Posterior vena cava (tissue), 2 donors: ENCODE data around the gene ZNF552. TPM values are rescaled to one million over a fixed set of nuclear protein-coding genes. Genes with fewer than 3 reads are reported as not detected.

Experiments
- DNase-seq: peaks from one replicate; pipeline ENCODE4 v3.0.0-alpha.2; 2020; ENCODE audit warnings: low spot score
- intact Hi-C, 2 donors: fragments of 100-400 bp; cut with DNase I; formaldehyde crosslinking; loops; one replicate each; pipeline versions ENCODE4 v1.14.1 to v1.14.2; 2022 to 2023
- total RNA-seq, 2 donors: library from RNA; stranded (reverse); fragmentation: NEBNext Ultra II Directional; extraction: Animal tissue kit (Norgen Biotek cat#: 25700); gene quantifications; one replicate each; pipeline ENCODE4 v1.2.1, GENCODE V29; 2021
- donor health status: DM: yes; HTN: yes; CAD: no.
- donor health status: DM: yes; HTN: yes; CAD: no.

ZNF552 gene
- total RNA-seq, 2 donors from 2014 or later = 6.0 to 7.9 TPM

GRCh38 chr19:57788114-57788692 is 26.5 kb downstream of the ZNF552 start:
- intact Hi-C loops = no loop called here
- DNase-seq = no peak

DNA sequence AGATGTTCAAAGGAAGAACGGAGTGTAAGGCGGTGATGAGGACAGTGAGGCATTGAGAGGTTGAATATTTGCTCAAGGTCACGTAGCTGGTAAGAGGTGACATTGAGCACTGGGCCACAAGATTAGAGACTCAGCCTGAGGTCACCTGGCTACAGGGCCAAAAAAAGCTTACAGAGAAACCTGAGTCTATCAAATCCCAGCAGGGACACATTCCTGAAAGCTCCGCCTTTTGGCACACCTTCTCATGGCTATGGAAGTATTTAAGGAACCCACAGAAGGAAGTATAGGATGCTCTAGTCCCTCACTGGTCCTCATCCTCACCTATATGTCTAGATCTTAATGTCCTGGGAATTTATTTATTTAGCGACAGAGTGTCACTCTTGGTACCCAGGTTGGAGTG is 27.8 kb downstream of the ZNF552 start:
- intact Hi-C loops = no loop called here

DNA sequence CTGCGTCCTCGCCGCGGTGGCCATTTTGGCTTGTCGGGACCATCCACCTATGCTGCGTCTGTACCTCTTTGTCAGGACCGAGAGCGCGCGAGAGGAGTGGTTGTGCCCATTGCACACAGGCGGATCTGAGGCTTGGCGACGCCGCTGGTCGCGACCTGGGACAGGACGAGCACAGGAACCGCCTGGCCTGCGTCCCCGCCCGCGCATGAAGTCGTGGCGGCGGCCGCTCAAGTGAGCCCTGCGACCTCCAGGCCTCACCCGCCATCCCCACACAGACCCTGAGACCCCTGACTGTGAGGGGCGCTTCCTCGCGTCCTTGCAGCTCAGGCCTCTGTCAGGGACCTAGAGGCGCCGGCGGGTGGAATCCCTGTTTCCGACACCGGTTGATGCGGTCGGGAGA is 28.4 kb downstream of the ZNF552 start:
- intact Hi-C loops = no loop called here
- DNase-seq = no peak

More for the DNA sequence above, 27.8 kb downstream of the ZNF552 start:
- no peak for DNase-seq

- intact Hi-C loops = loop anchor here in 1 of 2 donors (10.0 kb wide), 1 partner anchor 215 kb away; no protein-coding TSS in a partner anchor
- DNase-seq = no peak
These were observed 35.4 kb downstream of the ZNF552 start for GRCh38 chr19:57779220-57779845.

GRCh38 chr19:57778336-57778735 is 36.4 kb downstream of the ZNF552 start:
- intact Hi-C loops = loop anchor here in 1 of 2 donors (10.0 kb wide), 1 partner anchor 216 kb away; no protein-coding TSS in a partner anchor
- no peak for DNase-seq

GRCh38 chr19:57776764-57777296 is 37.9 kb downstream of the ZNF552 start:
- intact Hi-C loops = loop anchor here in 1 of 2 donors (10.0 kb wide), 1 partner anchor 218 kb away; no protein-coding TSS in a partner anchor
- no peak for DNase-seq

DNA sequence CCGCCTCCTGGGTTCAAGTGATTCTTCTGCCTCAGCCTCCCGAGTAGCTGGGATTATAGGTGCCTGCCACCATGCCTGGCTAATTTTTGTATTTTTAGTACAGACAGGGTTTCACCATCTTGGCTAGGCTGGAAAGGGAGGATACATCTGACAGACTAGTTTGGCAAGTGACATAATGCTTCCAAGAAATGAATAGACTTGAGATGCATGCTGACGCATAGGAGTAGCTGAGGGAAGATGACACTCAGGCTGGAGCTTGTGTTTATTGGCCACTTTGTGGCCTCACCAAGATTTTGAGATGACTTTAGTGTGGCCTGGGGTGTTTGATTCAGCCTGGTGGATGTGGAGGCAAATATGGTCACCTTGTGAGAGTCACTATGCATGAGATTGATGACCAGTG is 41.2 kb downstream of the ZNF552 start:
- no peak for DNase-seq
- intact Hi-C loops = loop anchor here in 1 of 2 donors (10.0 kb wide), 1 partner anchor 221 kb away; no protein-coding TSS in a partner anchor

DNA sequence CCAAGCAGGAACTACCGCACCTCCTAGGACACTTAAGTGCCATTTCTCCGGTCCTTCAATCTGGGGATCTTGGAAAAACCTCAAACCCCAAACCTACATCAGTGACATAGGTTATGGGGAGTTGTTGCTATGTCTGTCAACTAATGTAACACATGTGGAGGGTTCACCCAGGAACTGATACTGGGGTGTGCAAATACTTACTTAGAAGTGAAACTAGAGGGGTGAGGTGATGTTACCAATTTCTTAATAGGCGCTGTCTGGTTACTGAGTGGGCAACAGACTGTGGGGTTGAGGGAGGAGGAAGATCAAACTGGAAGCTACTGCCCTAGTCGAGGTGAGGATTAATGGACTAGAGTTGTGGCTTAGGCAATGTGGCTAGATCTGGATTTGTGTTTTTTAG is 43.3 kb downstream of the ZNF552 start:
- intact Hi-C loops = loop anchor here in 1 of 2 donors (10.0 kb wide), 1 partner anchor 223 kb away; no protein-coding TSS in a partner anchor
- no peak for DNase-seq

- DNase-seq = peak; percentile 96
- intact Hi-C loops = loop anchor here in 1 of 2 donors (10.0 kb wide), 1 partner anchor 225 kb away; no protein-coding TSS in a partner anchor
These were observed 45.2 kb downstream of the ZNF552 start, which contains the start of gene ZNF586 for GRCh38 chr19:57769345-57770131. Gene ZNF586 (plus strand): TSS chr19:57769676. CDS start chr19:57769843, 167 bp downstream.

GRCh38 chr19:57759096-57759495 is 55.6 kb downstream of the ZNF552 start:
- DNase-seq = no peak
- intact Hi-C loops = no loop called here

DNA sequence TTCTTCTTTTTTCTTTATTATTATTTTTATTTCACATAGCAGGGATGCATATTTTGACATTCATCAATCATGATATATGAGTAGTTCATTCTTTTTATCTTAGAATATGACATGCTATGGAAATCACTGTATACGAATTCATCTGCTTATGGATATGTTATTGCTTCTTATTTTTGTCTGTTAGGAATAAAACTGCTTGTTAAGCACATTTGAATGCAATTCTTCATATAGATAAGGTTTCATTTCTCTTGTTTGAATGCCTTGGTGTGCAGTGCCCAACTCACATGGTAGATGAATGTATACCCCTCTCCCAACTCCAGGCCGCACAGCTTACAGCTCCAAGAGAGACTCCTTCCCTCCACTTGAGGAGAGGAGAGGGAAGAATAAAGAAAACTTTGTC is 56.8 kb downstream of the ZNF552 start:
- intact Hi-C loops = no loop called here

More for the DNA sequence above, 56.8 kb downstream of the ZNF552 start:
- DNase-seq = no peak

Other genes starting within 250 kb of the ZNF552 start
- 1 to 10 TPM; 3.9 to 5.3 TPM for gene ZNF416, start 236.0 kb downstream of the ZNF552 start, total RNA-seq
- 1 to 10 TPM; 4.5 to 5.0 TPM for gene ZIK1, start 230.8 kb downstream of the ZNF552 start, total RNA-seq
- gene ZNF530, start 215.0 kb downstream of the ZNF552 start, total RNA-seq = 1 to 10 TPM; 1.6 to 2.4 TPM
- 10 to 100 TPM; 14.9 to 18.0 TPM for gene ZNF134, start 200.7 kb downstream of the ZNF552 start, total RNA-seq
- gene ZNF211, start 181.7 kb downstream of the ZNF552 start, total RNA-seq = 1 to 10 TPM; 6.9 to 8.0 TPM
- gene ZSCAN4, start 146.0 kb downstream of the ZNF552 start, total RNA-seq = under 1 TPM in 1 of 2 donors, not detected in 1; 0.10 TPM
- 1 to 10 TPM; 4.8 to 7.7 TPM for gene ZNF551, start 132.9 kb downstream of the ZNF552 start, total RNA-seq
- 1 to 10 TPM; 3.7 to 5.9 TPM for gene ZNF154, start 105.7 kb downstream of the ZNF552 start, total RNA-seq
- gene ZNF671, start 87.3 kb downstream of the ZNF552 start, total RNA-seq = 1 to 10 TPM; 5.5 to 6.5 TPM
- gene ZNF776, start 68.1 kb downstream of the ZNF552 start, total RNA-seq = 10 to 100 TPM in 1 of 2 donors, 1 to 10 TPM in 1; 9.4 to 11.1 TPM
- gene ZNF586, start 45.2 kb downstream of the ZNF552 start, total RNA-seq = 10 to 100 TPM in 1 of 2 donors, 1 to 10 TPM in 1; 9.8 to 15.1 TPM
- gene ZNF587B, start 15.4 kb upstream of the ZNF552 start, total RNA-seq = 10 to 100 TPM; 11.8 to 13.0 TPM
- gene ZNF587, start 34.9 kb upstream of the ZNF552 start, total RNA-seq = 10 to 100 TPM; 18.3 to 22.2 TPM
- 10 to 100 TPM; 10.7 to 13.3 TPM for gene ZNF814, start 74.1 kb upstream of the ZNF552 start, total RNA-seq
- 10 to 100 TPM; 12.6 to 13.5 TPM for gene ZNF417, start 101.7 kb upstream of the ZNF552 start, total RNA-seq
- 1 to 10 TPM; 5.6 to 6.5 TPM for gene ZNF418, start 120.5 kb upstream of the ZNF552 start, total RNA-seq
- gene ZNF256, start 132.8 kb upstream of the ZNF552 start, total RNA-seq = 1 to 10 TPM; 6.6 to 6.8 TPM
- gene C19orf18, start 159.6 kb upstream of the ZNF552 start, total RNA-seq = 1 to 10 TPM in 1 of 2 donors, under 1 TPM in 1; 0.74 to 1.0 TPM
- gene ZNF606, start 187.9 kb upstream of the ZNF552 start, total RNA-seq = 10 to 100 TPM in 1 of 2 donors, 1 to 10 TPM in 1; 9.0 to 10.1 TPM
- not detected for gene ZSCAN1, start 219.1 kb upstream of the ZNF552 start, total RNA-seq
- gene ZNF135, start 244.4 kb upstream of the ZNF552 start, total RNA-seq = 1 to 10 TPM; 4.1 to 5.5 TPM